GM19372 (cell line): ENCODE results near the gene CACNG5.
"Not testable (repeated sequence)": the region's sequence is repeated elsewhere in the genome, so short reads cannot be mapped to it uniquely, and the experiment has no call there.

Source experiments
- ATAC-seq: cut with Tn5 transposase; IDR thresholded peaks from one replicate; pipeline ENCODE4 v1.9.1; 2021; ENCODE audit warnings: mild to moderate bottlenecking, low read depth, moderate library complexity; ENCODE audit not compliant: unreplicated experiment

Gene CACNG5

GRCh38 chr17:66903296-66903695 lies 68.4 kb downstream of the CACNG5 start:
- not testable (repeated sequence) for ATAC-seq

DNA sequence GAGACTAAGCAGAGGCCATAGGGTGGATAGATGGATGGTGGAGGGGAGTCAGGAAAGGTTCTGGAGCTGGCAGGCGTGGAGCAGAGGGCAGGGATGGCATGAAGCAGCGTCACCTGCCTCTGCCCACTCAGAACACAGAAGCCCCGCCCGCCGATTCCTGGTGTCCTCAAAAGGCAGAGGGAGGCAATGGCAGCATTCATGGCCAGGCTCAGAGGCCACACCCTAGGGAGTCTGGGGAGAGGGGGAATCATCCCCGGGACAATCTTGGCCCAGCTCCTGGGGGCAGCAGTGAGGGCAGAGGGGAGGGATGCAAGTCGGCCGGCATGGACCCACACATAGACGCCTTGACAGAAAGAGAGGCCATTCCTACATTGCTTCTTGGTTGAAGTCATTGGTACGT lies 68.9 kb downstream of the CACNG5 start:
- ATAC-seq: no peak

DNA sequence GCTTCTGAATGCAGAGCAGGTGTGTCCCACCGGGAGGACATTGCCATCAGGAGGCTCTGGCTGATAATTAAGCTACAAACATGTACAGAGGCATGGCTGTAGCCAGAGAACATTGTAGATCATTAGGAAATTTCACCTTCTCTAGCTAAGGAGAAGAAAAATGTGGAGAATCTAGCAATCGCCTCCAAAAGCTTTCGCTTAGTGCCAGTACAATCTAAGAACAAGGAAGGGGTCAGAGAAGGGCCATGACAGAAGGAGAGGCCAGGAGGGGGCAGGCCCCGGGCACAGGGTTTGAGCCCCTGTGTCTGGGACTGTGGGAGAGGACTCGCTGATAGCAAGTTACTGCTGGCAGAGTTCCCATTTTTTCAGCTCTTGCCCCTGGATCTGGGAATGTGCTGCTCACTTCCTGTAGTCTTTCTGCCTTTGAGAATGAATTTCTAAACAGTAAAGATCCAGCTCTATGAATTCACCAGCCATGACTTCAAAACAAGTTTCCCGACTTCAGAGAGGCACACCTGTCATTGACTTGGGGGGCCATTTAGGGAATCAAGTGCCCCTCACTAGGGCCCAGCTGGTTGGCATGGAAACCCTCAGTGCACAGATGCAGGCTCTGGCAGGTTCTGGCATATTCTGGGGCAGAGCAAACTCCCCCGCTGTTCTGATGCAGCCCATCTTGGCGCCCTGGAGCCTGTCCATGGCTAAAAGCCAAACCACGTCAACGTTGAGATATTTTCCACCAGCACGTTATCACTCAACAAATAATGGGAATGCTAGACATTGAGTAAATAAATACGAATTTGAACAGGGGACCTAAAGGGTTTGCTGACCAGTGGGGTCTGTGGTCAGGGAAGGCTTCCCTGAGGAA lies 70.1 kb downstream of the CACNG5 start:
- ATAC-seq: no peak

DNA sequence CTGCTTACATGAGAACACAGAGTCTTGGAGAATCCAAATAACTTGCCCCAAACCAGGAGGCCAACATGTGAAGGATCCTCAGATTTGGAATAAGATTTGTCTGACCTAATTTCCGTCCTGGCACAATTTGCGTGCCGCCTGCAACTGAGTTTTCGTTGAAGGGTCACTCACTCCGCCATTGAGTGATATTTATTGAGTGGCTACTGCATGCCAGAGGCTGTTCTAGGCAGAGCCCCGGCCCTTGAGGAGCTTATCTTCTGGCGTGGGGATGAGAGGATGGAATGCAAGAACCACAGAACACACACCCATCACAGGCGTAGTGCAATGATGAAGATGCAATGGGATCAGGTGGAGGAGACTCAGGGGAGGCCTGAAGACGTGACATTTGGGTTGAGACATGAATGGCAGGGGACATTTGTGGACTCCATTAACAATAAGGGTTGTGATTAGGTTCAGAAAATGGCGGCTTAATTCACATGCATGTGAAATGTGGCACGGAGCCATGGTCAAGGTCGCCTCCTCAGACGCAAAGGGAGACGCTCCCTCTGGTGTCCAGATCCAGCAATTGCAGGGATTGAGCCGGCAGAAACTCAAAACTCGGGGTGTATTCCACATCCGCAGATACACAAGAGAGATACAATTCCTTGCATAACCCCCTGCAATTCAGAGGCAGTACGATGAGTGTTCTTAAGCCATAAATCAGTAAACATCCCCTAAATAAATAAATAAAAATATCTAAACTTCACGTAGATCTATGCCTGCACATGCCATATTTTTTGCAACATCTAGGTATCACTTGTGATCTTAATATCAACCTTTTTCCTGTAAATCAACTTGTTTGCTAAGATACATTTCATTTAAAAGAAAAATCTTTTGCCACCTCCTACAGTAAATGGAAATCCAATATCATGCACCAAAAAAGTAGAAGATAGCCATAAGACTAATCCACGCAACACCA lies 71.7 kb downstream of the CACNG5 start:
- no peak for ATAC-seq

DNA sequence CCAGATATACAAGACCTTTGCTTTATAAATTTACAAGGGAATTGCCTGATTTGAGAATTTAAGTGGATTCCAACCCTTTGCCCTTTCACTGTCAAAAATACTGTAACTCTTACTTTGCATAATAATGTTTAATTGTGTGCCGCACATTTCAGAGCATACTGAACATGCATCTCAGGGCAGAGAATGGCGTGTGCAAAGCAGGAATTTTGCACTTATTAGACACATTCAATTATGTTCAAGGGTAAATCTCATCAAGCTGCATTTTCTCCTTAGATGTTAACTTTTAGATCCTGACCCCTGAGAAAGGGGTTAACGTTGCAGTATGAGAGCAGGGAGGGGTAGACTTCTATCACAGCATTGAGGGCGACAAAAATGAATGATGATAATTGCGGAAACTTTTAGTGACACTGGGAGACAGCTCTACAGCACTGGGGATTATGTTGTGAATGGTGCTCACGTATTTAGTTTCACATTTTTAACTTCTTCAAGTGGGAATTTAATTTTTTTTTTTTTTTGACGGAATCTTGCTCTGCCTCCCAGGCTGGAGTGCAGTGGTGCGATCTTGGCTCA lies 75.0 kb downstream of the CACNG5 start:
- no peak for ATAC-seq

- no peak for ATAC-seq
Measured at GRCh38 chr17:66910651-66911285, 75.9 kb downstream of the CACNG5 start.

GRCh38 chr17:66915204-66915611 lies 80.3 kb downstream of the CACNG5 start:
- no peak for ATAC-seq

DNA sequence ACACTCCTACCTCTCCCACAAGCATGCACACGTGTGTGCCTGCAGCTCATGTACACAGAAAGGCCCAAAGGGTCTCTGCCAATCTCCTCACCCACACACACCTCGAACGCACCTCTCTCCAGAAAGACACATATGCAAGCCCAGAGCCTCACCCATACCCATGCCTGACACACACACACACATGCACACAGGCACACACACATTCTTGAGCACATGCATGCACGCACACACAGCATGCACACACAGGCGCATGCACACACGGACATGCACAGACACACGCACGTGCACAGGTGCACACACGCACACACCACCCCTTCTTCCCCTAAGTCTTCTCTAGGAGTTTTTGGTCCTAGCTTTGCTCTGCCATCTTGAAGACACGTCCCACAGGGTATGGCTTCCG lies 80.9 kb downstream of the CACNG5 start:
- ATAC-seq: no peak

GRCh38 chr17:66916946-66917345 lies 82.0 kb downstream of the CACNG5 start:
- ATAC-seq: no peak

DNA sequence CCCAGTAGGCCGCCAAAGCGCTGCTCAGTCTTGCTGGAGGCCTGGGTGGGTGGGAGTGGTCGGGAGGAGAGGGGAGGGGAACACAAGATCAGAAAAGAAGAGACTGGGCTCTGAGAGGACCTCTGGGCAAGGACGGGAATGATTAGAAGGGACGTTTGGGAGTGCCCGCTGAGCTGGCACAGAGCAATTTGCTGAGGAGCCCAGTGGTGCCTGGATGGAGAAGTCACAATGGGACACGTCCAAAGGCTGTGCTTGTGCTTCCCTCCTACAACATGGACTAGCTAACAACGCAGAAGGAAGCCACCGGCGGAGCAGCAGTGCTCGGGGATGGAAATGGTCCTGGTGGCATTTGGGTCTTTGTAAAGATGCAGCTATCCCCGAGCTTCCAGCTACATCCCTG lies 84.0 kb downstream of the CACNG5 start:
- ATAC-seq: no peak

DNA sequence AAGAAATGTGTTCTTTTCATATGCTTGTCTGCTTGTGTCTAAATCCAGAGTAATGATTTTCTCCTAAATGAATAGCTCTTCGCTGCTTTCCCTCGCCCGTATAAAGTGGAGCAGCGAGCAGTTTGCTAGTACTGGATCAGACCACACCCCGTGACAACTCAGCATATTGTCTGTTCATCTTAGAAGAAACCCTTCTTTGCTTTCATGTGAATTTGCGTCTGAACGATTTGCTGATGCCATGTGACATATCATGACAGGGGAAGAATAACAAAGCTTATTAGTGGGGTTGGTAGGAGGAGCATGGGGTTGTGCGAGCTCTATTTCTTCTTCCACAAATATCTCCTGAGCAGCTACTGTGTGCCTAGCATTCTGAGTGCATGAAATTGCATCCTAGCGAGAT lies 85.5 kb downstream of the CACNG5 start:
- ATAC-seq: no peak

GRCh38 chr17:66920950-66921349 lies 86.0 kb downstream of the CACNG5 start:
- ATAC-seq: no peak

GRCh38 chr17:66923886-66924285 lies 89.0 kb downstream of the CACNG5 start:
- ATAC-seq: no peak

DNA sequence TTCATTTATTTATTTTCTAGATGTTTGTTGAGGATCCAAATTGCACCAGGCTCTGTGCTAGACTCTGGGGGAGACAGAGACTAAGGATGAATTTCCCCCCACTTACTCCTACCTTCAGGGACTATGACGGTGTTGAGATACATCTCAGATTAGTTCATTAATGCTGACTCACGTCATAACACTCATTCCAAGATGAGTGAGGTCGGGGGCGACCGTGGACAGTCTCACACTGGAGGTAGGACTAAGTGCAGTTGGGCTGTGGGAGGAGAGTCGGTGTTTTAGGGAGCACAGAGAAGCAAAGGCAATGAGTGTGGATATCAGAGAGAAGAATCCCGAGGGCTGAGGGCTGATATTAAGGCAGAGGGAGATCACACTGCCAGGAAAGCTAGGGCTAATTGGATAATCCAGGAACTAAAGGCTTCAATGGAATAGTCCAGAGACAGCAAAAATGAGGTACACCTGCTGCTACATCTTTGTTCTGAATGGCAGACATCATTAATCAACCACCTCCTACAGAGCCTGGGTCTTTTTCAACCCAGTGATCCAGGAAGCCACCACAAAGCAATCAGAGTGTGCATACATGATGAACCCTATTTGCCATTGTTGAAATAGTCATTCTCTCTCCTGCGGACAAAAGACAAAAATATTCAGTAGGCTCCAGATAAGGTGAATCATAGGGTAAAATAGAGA lies 91.0 kb downstream of the CACNG5 start:
- no peak for ATAC-seq

GRCh38 chr17:66928949-66929348 lies 94.0 kb downstream of the CACNG5 start:
- ATAC-seq: no peak

GRCh38 chr17:66929591-66929990 lies 94.7 kb downstream of the CACNG5 start:
- ATAC-seq: no peak

DNA sequence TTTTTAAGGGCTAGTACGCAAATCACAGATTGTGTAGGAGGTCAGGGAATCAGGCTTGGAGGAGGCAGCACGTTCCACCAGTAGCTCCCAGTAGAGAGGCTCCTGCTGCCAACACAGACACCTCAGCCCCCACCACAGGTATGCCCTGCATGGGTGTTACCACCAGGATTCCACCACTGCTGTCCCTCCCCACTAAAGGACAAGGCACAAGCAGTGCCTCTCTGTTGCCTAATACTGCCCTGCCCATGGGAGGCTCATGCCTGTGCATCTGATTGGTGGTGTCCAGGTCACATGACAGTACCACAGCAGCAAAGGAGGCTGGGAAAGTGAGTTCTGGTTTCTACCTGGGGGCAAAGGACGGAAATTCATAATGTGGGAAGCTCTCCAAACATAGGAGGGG lies 96.0 kb downstream of the CACNG5 start:
- ATAC-seq: no peak

GRCh38 chr17:66932311-66932710 lies 97.4 kb downstream of the CACNG5 start:
- no peak for ATAC-seq

DNA sequence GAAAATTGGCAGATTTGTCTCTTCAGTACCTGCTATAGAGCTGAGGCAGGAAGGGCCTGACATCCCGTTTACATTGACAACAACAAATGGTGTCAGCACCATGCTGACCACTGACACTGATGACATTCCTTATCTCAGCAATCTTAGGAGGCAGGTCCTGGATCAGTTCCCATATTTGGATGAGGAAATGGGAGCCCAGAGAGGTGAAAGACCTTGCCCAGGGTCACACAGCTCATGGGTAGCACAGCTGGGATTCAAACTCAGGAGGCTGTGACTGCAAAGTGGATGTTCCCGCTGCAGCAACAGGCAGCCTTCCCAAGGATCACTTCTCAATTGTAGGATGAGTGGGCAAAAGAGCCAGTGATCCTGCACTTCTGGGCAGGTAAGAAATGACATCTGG lies 99.1 kb downstream of the CACNG5 start:
- no peak for ATAC-seq
